Fibroblast of lung (primary cell): ENCODE data around the gene GPATCH3. TPM values are rescaled to one million over a fixed set of nuclear protein-coding genes. Genes with fewer than 3 reads are reported as not detected.

ENCODE experiments used
- DNase-seq, 2 donors: peaks; one replicate each; pipeline versions ENCODE4 v3.0.0 to v3.0.0-alpha.2; 2010; ENCODE audit warnings: low read depth in 2 of 2
- H2AFZ ChIP-seq: 2 replicates; pipeline ENCODE4 v1.5.1; 2012; ENCODE audit warnings: low read length, control low read depth, inconsistent platforms
- H3K27ac ChIP-seq: 2 replicates; pipeline ENCODE4 v1.5.1; 2011; ENCODE audit warnings: low read length, control low read depth; ENCODE audit not compliant: insufficient read depth
- H3K27me3 ChIP-seq: 2 replicates; pipeline ENCODE4 v1.5.1; 2011; ENCODE audit warnings: mild to moderate bottlenecking, low read length; ENCODE audit not compliant: control insufficient read depth, insufficient read depth
- H3K36me3 ChIP-seq: 2 replicates; pipeline ENCODE4 v1.5.1; 2011; ENCODE audit warnings: low read length; ENCODE audit not compliant: control insufficient read depth, insufficient read depth
- H3K4me1 ChIP-seq: 2 replicates; pipeline ENCODE4 v1.5.1; 2011; ENCODE audit warnings: low read length; ENCODE audit not compliant: control insufficient read depth, insufficient read depth; ENCODE audit errors: extremely low read depth
- H3K4me2 ChIP-seq: 2 replicates; pipeline ENCODE4 v1.5.1; 2011; ENCODE audit warnings: low read length, control low read depth; ENCODE audit not compliant: insufficient read depth; ENCODE audit errors: extremely low read depth
- H3K4me3 ChIP-seq, 4 experiments: fragments of 200-600 bp in 1 of 4; sonication (generic) in 1 of 4; replicated peaks in 1 of 4; 2 replicates each; pipeline ENCODE4 v1.5.1; 2011 to 2016; ENCODE audit warnings: low read length in 4 of 4, low read depth in 3 of 4, mild to moderate bottlenecking in 3 of 4, control low read depth in 2 of 4, inconsistent platforms in 1 of 4, mixed read lengths in 1 of 4; ENCODE audit not compliant: insufficient read depth in 1 of 4; ENCODE audit errors: control extremely low read depth in 1 of 4
- H3K79me2 ChIP-seq: 2 replicates; pipeline ENCODE4 v1.5.1; 2012; ENCODE audit warnings: mild to moderate bottlenecking, low read length, inconsistent platforms; ENCODE audit not compliant: control insufficient read depth, insufficient read depth
- H3K9ac ChIP-seq: 2 replicates; pipeline ENCODE4 v1.5.1; 2011; ENCODE audit warnings: mild to moderate bottlenecking, low read length, control low read depth; ENCODE audit not compliant: insufficient read depth
- H3K9me3 ChIP-seq: 2 replicates; pipeline ENCODE4 v1.5.1; 2012; ENCODE audit warnings: low read depth, low read length; ENCODE audit not compliant: control insufficient read depth, insufficient read depth
- H4K20me1 ChIP-seq: 2 replicates; pipeline ENCODE4 v1.5.1; 2011; ENCODE audit warnings: low read length; ENCODE audit not compliant: control insufficient read depth, insufficient read depth; ENCODE audit errors: extremely low read depth
- EZH2 ChIP-seq: IDR thresholded peaks from 2 replicates; pipeline ENCODE4 v1.5.1; 2012; ENCODE audit warnings: low read length, control low read depth, mild to moderate bottlenecking; ENCODE audit errors: missing control alignments
- polyA plus RNA-seq, 2 donors: library from polyadenylated mRNA; depleted of rRNA in 1 of 2; stranded (reverse) in 1 of 2; unstranded in 1 of 2; fragments of >200 nt; gene quantifications; 2 replicates each; pipeline ENCODE4 v1.2.1, GENCODE V29; 2011 to 2012; ENCODE audit warnings: missing spikeins in 1 of 2
- total RNA-seq: library from RNA; depleted of rRNA; stranded (reverse); fragments of >200 nt; gene quantifications from 2 replicates; pipeline ENCODE4 v1.2.1, GENCODE V29; 2014
- TF ChIP-seq, protein P1 (sequence below), 2 donors: IDR thresholded peaks in 1 of 2; conservative IDR thresholded peaks in 1 of 2; 1 replicate in 1 of 2; 2 replicates in 1 of 2; pipeline ENCODE4 v1.5.1; 2011 to 2012; ENCODE audit warnings: low read length in 2 of 2, control low read depth in 1 of 2, inconsistent platforms in 1 of 2, low read depth in 1 of 2, mild to moderate bottlenecking in 1 of 2

Gene GPATCH3
- total and polyA plus RNA-seq, 2 donors (not counting 1 experiment from before 2014, with no cell fraction given): 4.9 to 11.4 TPM

DNA sequence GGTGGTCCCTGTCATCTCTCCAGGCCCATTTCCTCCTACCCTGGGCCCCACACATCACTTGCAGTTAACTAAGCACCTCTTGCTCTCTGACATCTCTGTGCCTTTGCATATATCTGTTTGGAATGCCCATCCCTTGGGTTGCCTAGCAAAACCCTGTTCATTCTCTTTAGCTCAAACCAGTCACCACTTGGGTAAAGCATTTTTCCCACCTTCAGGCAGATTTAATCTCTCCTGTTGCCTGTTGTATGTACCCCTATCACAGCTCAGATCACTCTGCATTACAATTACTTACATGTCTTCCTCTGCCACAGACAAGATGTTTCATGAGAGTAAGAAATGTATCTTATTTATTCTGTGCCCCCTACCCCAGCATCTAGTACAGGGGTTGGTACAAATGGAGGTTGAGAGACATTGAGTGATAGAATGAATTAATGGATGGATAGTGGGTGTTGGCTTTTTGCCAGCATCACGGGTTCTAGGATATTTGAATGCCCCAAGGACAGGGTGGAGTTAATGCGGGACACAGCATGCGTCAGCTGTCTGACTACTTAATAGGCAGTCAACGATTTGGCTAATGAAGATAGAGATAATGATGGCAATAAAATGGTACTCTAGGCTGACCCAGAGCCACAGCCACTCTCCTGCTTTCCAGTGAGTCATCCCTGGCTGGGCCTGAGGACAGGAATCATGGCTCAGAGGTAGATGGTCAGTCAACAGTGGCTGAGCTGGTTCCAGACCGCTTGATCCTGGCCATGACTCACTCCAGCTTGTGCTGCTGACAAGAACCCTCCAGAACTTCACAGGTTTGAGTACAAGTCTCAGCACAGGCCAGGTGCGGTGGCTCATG lies 7.0 kb upstream of the GPATCH3 start:
- Histone ChIP-seq H3K9me3 (no peaks in the 10 kb centered on the region), H3K27me3 (peaks cover 3% of the 10 kb centered on the region), H3K9ac (no peak overlapping the region), H4K20me1 (no peaks in the 10 kb centered on the region), H3K27ac (no peak overlapping the region), H2AFZ (no peak overlapping the region), H3K79me2 (no peaks in the 10 kb centered on the region), H3K4me2 (no peak overlapping the region), H3K4me1 (no peaks in the 10 kb centered on the region), H3K36me3 (no peaks in the 10 kb centered on the region), H3K4me3 (no peak overlapping the region)
- DNase-seq: peak; percentile 64 to 95
- TF ChIP-seq, protein P1, sequence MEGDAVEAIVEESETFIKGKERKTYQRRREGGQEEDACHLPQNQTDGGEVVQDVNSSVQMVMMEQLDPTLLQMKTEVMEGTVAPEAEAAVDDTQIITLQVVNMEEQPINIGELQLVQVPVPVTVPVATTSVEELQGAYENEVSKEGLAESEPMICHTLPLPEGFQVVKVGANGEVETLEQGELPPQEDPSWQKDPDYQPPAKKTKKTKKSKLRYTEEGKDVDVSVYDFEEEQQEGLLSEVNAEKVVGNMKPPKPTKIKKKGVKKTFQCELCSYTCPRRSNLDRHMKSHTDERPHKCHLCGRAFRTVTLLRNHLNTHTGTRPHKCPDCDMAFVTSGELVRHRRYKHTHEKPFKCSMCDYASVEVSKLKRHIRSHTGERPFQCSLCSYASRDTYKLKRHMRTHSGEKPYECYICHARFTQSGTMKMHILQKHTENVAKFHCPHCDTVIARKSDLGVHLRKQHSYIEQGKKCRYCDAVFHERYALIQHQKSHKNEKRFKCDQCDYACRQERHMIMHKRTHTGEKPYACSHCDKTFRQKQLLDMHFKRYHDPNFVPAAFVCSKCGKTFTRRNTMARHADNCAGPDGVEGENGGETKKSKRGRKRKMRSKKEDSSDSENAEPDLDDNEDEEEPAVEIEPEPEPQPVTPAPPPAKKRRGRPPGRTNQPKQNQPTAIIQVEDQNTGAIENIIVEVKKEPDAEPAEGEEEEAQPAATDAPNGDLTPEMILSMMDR (conservative IDR thresholded peaks at IDR 0.05 in 1 of 2, IDR thresholded peaks at IDR 0.05 in 1 of 2; ENCODE audit: low read depth in 1 of 2, low read length in 2 of 2): no peak
- no peak for TF ChIP-seq EZH2

DNA sequence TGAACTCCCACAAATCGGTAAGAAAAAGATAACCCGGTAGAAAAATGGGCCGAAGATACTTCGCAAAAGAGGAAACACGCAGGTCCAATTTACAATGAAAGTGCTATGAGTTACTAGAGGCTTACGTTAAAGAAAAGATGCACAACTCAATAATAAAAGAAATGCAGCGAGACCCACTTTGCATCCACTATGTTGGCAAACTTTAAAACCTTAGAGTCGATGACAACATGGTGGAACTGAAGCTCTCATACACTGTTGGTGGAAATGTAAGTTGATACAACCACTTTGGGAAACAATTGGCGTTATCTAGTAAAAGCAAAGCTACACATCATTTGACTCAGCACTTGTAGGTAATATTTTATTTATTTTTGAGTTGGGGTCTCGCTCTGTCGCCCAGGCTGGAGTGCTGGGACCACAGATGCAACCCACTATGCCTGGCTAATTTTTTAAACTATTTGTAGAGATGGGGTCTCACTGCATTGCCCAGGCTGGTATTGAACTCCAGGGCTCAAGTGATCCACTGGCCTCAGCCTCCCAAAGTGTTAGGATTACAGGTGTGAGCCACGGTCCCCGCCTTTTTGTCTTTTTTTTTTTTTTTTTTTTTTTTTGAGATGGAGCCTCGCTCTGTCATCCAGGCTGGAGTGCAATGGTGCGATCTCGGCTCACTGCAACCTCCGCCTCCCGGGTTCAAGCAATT lies 696 bp upstream of the GPATCH3 start:
- H3K27ac ChIP-seq: peak overlapping the region; percentile 84

DNA sequence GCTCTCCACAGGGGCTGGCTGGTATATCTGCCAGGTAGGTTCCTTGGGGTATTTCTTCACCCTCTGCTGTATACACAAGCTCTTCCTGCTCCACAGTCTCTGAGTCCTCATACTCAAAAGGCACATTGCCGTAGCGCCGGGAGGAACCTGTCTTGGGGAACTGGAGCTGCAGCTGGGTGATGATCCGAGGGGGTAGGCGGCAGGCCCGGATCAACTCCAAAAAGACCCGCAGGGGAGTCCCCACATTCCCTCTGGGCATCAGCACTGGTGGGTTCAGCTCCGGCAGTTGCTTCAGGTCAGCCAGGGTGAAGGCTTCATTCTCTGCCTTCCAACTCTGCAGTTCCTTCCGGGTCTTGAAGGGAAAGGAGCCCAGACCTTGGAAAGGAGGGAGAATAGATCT lies 2.9 kb downstream of the GPATCH3 start:
- no peak for TF ChIP-seq EZH2
- TF ChIP-seq, protein P1 (conservative IDR thresholded peaks at IDR 0.05 in 1 of 2, IDR thresholded peaks at IDR 0.05 in 1 of 2; ENCODE audit: low read depth in 1 of 2, low read length in 2 of 2): no peak

More for the DNA sequence above, 696 bp upstream of the GPATCH3 start:
- Histone ChIP-seq H3K9ac (peak overlapping the region; percentile 88), H3K79me2 (peaks cover 20% of the 10 kb centered on the region), H3K4me2 (peak overlapping the region; percentile 60), H3K4me3 (peak overlapping the region; percentile 89 to 99 (median 94)), H3K36me3 (peaks cover 2% of the 10 kb centered on the region), H3K4me1 (peaks cover 6% of the 10 kb centered on the region), H2AFZ (peak overlapping the region; percentile 77), H4K20me1 (no peaks in the 10 kb centered on the region), H3K27me3 (no peaks in the 10 kb centered on the region), H3K9me3 (no peaks in the 10 kb centered on the region)
- no peak for TF ChIP-seq EZH2
- TF ChIP-seq, protein P1 (conservative IDR thresholded peaks at IDR 0.05 in 1 of 2, IDR thresholded peaks at IDR 0.05 in 1 of 2; ENCODE audit: low read depth in 1 of 2, low read length in 2 of 2): no peak
- DNase-seq: no peak

More for the DNA sequence above, 2.9 kb downstream of the GPATCH3 start:
- Histone ChIP-seq H3K9me3 (no peaks in the 10 kb centered on the region), H3K36me3 (peaks cover 10% of the 10 kb centered on the region), H3K27me3 (no peaks in the 10 kb centered on the region), H3K4me1 (peaks cover 6% of the 10 kb centered on the region), H2AFZ (no peak overlapping the region), H4K20me1 (no peaks in the 10 kb centered on the region), H3K27ac (no peak overlapping the region), H3K4me2 (no peak overlapping the region), H3K4me3 (no peak overlapping the region), H3K79me2 (peaks cover 20% of the 10 kb centered on the region), H3K9ac (no peak overlapping the region)
- DNase-seq: no peak
